Mucosa of rectum (tissue), 2 donors: Measurements from ENCODE around the gene FBXL20.
A peak's percentile ranks its signal among the peaks of the same experiment; 100 is the strongest.
"Not testable (repeated sequence)": the region's sequence is repeated elsewhere in the genome, so short reads cannot be mapped to it uniquely, and the experiment has no call there.

ENCODE experiments used
- H3K27ac ChIP-seq, 2 donors: one replicate each; pipeline ENCODE4 v1.7.0; 2013; ENCODE audit warnings: inconsistent platforms in 2 of 2, low read depth in 2 of 2, low read length in 2 of 2
- H3K27me3 ChIP-seq, 2 donors: one replicate each; pipeline ENCODE4 v1.7.0; 2013; ENCODE audit warnings: low read length in 2 of 2; ENCODE audit not compliant: control insufficient read depth in 2 of 2, insufficient read depth in 2 of 2
- H3K36me3 ChIP-seq, 2 donors: one replicate each; pipeline ENCODE4 v1.7.0; 2013; ENCODE audit warnings: low read length in 2 of 2; ENCODE audit not compliant: control insufficient read depth in 2 of 2, insufficient read depth in 2 of 2
- H3K4me1 ChIP-seq, 2 donors: one replicate each; pipeline ENCODE4 v1.7.0; 2013; ENCODE audit warnings: low read length in 2 of 2, mild to moderate bottlenecking in 1 of 2; ENCODE audit not compliant: control insufficient read depth in 2 of 2, insufficient read depth in 2 of 2
- H3K4me3 ChIP-seq, 2 donors: one replicate each; pipeline ENCODE4 v1.7.0; 2013; ENCODE audit warnings: low read length in 2 of 2
- H3K9ac ChIP-seq, 2 donors: one replicate each; pipeline ENCODE4 v1.7.0; 2013; ENCODE audit warnings: low read length in 2 of 2, low read depth in 1 of 2, mild to moderate bottlenecking in 1 of 2
- H3K9me3 ChIP-seq, 2 donors: one replicate each; pipeline ENCODE4 v1.7.0; 2013; ENCODE audit warnings: low read length in 2 of 2; ENCODE audit not compliant: control insufficient read depth in 2 of 2
- donor health status: healthy.
- donor health status: Normal muscosa, but diverticular disease.

Gene FBXL20, protein sequence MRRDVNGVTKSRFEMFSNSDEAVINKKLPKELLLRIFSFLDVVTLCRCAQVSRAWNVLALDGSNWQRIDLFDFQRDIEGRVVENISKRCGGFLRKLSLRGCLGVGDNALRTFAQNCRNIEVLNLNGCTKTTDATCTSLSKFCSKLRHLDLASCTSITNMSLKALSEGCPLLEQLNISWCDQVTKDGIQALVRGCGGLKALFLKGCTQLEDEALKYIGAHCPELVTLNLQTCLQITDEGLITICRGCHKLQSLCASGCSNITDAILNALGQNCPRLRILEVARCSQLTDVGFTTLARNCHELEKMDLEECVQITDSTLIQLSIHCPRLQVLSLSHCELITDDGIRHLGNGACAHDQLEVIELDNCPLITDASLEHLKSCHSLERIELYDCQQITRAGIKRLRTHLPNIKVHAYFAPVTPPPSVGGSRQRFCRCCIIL

DNA sequence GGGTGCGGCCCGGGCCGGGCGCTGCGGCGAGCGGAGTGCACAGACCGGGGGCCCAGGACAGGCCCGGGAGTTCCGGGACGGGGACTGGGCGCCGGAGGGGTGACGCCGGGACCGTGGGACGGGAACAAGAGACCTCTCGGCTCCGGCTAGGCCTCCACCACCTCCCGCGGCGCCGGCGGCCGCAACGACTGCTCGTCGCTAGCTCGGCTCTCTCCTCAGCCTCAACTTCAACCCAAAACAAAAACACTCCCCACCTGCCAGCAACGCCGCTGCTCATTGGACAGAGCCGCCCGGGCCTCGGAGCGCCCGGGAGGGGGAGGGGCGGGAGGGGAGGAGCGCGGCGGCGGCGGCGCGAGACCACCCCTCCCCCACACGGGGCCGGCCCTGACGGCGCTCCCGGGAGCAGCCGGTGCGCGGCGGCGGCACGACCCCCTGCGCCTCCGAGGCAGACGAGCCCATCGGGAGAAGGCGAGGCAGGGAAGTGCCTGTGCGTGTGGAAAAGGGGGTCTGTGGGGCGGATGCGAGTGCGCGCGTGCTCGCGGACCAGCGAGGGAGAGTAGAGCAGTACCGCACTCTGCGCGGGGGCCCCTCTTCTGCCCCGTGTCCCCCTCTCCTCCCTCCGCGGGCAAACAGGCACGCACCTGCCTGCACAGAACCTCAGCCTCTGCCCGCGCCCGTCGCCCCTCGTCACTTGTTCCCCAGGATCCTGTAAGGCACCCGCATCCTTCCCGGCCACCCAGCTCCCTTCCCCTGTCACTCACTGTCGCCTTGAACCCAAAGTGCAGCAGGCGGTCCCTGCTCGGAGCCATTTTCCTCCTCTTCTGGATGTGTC lies at the start of gene FBXL20:
TSS of gene FBXL20 (minus strand) at position 215 of the 832 bp plus-strand sequence. CDS start 224 bp downstream, outside the sequence.
- H3K27me3 ChIP-seq: no peaks in the 10 kb centered on the region
- peak within 1 kb of the TSS; percentile 83 to 93 for H3K9ac ChIP-seq
- H3K36me3 ChIP-seq: no peaks in the 10 kb centered on the region
- H3K4me1 ChIP-seq: peaks cover 15% of the 10 kb centered on the region in 2 donors
- peak within 1 kb of the TSS; percentile 89 to 90 for H3K27ac ChIP-seq
- H3K9me3 ChIP-seq: no peaks in the 10 kb centered on the region
- peak within 1 kb of the TSS; percentile 79 to 91 for H3K4me3 ChIP-seq

DNA sequence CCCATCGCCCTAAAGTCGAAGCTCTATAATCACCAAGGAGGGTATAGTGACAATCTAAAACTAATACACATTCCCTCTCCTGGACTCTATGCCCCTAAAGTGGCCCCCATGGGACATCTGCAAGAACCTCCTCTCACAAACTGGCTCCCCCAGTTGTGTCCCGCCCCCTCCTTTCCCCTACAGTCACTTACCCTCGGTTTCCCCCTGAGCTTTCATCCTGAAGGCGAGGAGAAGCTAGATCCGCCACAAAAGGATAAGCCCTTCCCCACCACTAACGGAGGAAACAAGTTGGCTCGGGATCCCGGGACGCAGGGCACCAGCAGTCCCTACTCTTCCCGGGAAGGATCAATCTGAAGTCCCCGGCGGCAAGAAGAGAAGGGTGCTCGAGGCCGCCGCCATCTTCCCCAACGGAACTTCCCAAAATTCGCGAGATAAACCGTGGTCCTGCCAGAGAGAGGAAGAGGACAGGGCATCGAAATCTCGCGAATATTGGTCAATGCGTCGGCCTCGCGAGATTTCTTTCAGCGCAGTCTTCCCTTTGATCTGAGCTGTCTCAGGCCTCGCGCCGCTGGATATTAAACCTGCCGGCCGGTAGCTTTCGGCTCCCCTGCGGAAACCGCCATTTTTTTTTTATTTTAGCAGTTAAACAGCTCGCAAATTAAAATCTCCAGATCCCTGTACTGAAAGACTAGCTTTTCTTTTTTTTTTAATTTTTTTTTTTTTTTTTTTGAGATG lies 49.6 kb upstream of the FBXL20 start, which contains the start of gene MED1:
TSS of gene MED1 (minus strand) at position 417 of the 735 bp plus-strand sequence. CDS start at position 216, 201 bp downstream.
- no peaks in the 10 kb centered on the region for H3K9me3 ChIP-seq

DNA sequence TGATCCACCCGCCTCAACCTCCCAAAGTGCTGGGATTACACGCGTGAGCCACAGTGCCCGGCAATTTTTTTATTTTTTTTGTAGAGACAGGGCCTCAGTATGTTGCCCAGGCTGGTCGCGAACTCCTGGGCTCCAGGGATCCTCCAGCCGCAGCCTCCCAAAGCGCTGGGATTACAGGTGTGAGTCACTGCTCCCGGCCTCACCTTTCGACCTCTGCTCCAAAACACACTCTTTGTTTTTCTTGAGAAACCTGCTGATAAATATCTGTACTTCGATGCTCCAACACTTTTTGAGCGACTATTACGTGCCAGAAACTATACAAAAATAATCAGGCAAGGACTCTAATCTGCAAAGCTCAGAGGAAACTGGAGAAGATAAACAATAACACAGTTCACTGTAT lies 48.6 kb upstream of the FBXL20 start:
- no peak overlapping the region for H3K27ac ChIP-seq
- peak overlapping the region; percentile 95 for H3K9ac ChIP-seq
- no peaks in the 10 kb centered on the region for H3K9me3 ChIP-seq
- peaks cover 5 to 7% of the 10 kb centered on the region in 2 donors for H3K4me1 ChIP-seq
- no peaks in the 10 kb centered on the region for H3K27me3 ChIP-seq
- H3K4me3 ChIP-seq: peak overlapping the region; percentile 94 to 98
- H3K36me3 ChIP-seq: peaks cover 7 to 15% of the 10 kb centered on the region in 2 donors

More for the DNA sequence above, 49.6 kb upstream of the FBXL20 start, which contains the start of gene MED1:
- H3K9ac ChIP-seq: peak within 1 kb of the TSS; percentile 95
- H3K27ac ChIP-seq: peak within 1 kb of the TSS; percentile 64 to 82
- H3K4me3 ChIP-seq: peak within 1 kb of the TSS; percentile 94 to 98
- peaks cover 5 to 7% of the 10 kb centered on the region in 2 donors for H3K4me1 ChIP-seq
- no peaks in the 10 kb centered on the region for H3K27me3 ChIP-seq
- H3K36me3 ChIP-seq: peaks cover 3 to 15% of the 10 kb centered on the region in 2 donors

DNA sequence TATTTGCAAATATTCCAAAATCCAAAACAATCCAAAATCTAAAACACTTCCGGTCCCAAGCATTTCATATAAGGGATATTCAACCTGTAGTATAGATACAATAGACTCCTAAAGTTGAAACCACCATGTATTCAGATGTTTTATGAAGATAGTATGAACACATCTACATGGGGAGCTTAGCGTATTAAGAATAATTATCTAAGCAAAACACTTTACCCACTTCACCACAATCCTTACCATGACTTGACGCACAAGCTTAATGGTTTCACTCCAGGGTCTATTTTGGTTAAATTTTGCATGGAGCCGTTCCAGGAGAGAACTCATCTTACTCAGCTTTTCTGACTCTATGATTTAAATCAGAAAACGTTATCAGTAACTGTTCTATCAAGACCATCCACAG lies 46.1 kb upstream of the FBXL20 start:
- no peak overlapping the region for H3K4me3 ChIP-seq
- H3K27ac ChIP-seq: no peak overlapping the region
- no peaks in the 10 kb centered on the region for H3K27me3 ChIP-seq
- H3K9ac ChIP-seq: no peak overlapping the region
- H3K4me1 ChIP-seq: peaks cover 5 to 7% of the 10 kb centered on the region in 2 donors
- peaks cover 12 to 23% of the 10 kb centered on the region in 2 donors for H3K36me3 ChIP-seq
- no peaks in the 10 kb centered on the region for H3K9me3 ChIP-seq

DNA sequence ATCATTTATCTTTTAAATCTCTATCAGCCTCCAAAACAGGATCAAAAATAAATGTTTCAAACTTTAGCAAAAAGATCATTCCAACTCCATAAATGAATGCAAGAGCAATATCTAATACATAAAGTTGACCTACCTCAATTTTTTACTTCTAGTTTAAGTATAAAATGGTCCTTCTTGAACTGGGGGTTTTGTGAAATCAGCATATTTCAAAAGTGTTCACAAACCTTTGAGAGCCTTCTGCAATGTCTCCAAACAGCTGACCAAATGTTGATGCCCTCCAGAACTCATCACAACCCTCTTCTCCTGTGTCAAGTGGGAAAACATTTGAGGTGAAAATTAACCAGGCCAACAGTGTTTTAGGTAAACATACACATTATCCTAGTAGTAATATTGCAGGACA lies 41.9 kb upstream of the FBXL20 start:
- peaks cover 37 to 51% of the 10 kb centered on the region in 2 donors for H3K36me3 ChIP-seq
- H3K27ac ChIP-seq: no peak overlapping the region
- no peak overlapping the region for H3K4me3 ChIP-seq
- no peaks in the 10 kb centered on the region for H3K9me3 ChIP-seq
- H3K4me1 ChIP-seq: no peaks in the 10 kb centered on the region
- H3K27me3 ChIP-seq: no peaks in the 10 kb centered on the region
- no peak overlapping the region for H3K9ac ChIP-seq

DNA sequence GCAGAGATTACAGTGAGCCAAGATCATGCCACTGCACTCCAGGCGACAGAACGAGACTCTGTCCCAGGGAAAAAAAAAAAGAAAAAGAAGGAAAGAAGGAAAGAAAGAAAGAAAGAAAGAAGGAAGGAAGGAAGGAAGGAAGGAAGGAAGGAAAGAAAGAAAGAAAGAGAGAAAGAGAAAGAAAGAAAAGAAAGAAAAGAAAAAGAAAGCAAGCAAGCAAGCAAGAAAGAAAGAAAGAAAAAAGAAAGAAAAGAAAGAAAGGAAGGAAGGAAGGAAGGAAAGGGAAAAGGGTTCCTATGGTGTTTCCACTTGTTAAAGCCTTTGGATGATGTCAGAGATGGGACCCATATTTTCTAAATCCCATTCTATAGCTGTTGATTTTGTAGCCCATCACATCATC lies 38.4 kb upstream of the FBXL20 start:
- H3K27me3 ChIP-seq, H3K9ac ChIP-seq, H3K9me3 ChIP-seq, H3K27ac ChIP-seq, H3K4me1 ChIP-seq, H3K4me3 ChIP-seq: not testable (repeated sequence)
- H3K36me3 ChIP-seq: peaks cover 38 to 56% of the 10 kb centered on the region in 2 donors

DNA sequence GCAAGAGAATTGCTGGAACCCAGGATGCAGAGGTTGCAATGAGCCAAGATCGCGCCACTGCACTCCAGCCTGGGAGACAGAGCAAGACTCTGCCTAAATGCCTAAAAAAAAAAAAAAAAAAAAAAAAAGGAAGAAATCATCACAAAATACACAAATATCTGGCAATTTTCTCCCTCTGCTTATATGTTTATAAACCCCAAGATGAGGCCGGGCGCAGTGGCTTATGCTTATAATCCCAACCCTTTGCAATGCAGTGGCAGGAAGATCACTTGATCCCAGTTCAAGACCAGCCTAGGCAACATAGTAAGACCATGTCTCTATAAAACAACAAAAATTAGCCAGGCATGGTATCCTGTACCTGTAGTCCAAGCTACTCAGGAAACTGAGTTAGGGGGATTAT lies 28.2 kb upstream of the FBXL20 start:
- H3K27ac ChIP-seq: no peak overlapping the region
- no peaks in the 10 kb centered on the region for H3K27me3 ChIP-seq
- H3K9ac ChIP-seq: no peak overlapping the region
- no peaks in the 10 kb centered on the region for H3K4me1 ChIP-seq
- no peak overlapping the region for H3K4me3 ChIP-seq
- H3K9me3 ChIP-seq: no peaks in the 10 kb centered on the region
- peaks cover 42 to 51% of the 10 kb centered on the region in 2 donors for H3K36me3 ChIP-seq

DNA sequence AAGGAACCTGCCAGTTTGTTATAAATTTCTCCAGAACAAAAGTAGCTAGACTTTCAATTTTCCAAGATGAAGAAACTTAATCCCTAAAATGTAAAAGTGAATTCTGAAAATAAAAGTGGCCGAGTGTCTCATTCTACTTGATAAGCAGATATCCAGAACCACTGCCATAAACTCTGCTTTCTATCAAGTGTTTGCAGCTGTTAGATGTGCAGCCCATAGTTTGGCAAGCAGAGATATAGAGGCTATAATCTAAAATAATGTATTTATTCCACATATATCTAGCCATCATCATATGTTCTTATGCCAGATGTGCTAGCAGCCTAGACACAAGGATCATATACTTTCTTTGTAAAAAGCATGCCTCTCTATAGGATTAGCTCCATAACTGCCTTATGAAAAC lies 14.7 kb upstream of the FBXL20 start:
- Histone ChIP-seq H3K36me3 (peaks cover 33 to 62% of the 10 kb centered on the region in 2 donors), H3K4me3 (no peak overlapping the region), H3K27ac (no peak overlapping the region), H3K9ac (no peak overlapping the region), H3K27me3 (no peaks in the 10 kb centered on the region), H3K9me3 (no peaks in the 10 kb centered on the region), H3K4me1 (no peaks in the 10 kb centered on the region)

DNA sequence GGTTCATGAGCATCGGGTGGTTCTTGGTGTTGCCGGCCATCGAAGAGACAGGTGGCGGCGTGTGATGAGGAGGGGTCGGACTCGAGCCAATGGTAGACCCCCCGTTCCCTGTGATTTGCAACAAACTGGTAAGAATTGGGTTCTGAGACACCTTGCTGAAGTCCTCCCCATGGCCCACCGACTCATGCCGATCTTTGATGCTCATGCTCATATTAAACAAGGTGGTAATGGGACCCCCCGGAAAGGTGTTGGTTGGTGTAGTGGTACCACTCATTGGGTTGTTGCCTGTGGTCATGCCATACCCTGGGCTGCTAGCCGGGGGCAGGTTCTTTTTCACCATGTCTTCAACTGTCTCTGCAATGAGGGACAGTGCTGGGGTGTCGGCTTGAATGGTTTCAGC lies 8.9 kb upstream of the FBXL20 start:
- Histone ChIP-seq H3K9me3 (no peaks in the 10 kb centered on the region), H3K27me3 (no peaks in the 10 kb centered on the region), H3K4me3 (no peak overlapping the region), H3K36me3 (peaks cover 46 to 58% of the 10 kb centered on the region in 2 donors), H3K4me1 (peaks cover 0 to 2% of the 10 kb centered on the region in 2 donors), H3K27ac (no peak overlapping the region), H3K9ac (no peak overlapping the region)
